Mammary epithelial cell (primary cell): ENCODE data around the gene CSMD2.

Experiments
- EZH2 ChIP-seq: IDR thresholded peaks from 2 replicates; pipeline ENCODE4 v1.6.1; 2012; ENCODE audit warnings: low read length, inconsistent platforms, borderline replicate concordance
- TF ChIP-seq, protein P1 (sequence below), 2 donors: IDR thresholded peaks in 1 of 2; conservative IDR thresholded peaks in 1 of 2; 2 replicates each; pipeline ENCODE4 v1.5.1; 2011 to 2012; ENCODE audit warnings: inconsistent platforms in 2 of 2, low read length in 2 of 2, mild to moderate bottlenecking in 2 of 2, control low read depth in 1 of 2, low read depth in 1 of 2; ENCODE audit not compliant: insufficient read depth in 1 of 2; ENCODE audit errors: extremely low read depth in 1 of 2

DNA sequence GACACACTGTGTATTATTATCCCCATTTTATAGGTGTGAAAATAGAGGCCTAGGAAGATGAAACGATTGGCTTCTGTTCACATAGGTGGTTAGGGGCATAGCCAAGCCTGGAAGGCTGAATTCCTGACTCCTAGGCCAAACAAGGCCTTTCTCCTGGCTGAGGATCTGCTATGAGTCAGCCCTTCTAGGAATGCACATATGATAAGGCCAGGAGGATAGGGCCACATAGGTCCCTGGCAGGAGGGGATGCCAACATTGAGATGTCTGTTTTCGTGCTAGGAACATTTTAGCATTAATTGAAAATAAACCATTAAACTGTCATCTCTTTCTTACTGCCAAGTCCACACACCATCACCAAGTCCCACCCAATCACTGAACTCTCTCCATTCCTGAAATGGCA is 9.2 kb downstream of the CSMD2 start:
- TF ChIP-seq, protein P1, sequence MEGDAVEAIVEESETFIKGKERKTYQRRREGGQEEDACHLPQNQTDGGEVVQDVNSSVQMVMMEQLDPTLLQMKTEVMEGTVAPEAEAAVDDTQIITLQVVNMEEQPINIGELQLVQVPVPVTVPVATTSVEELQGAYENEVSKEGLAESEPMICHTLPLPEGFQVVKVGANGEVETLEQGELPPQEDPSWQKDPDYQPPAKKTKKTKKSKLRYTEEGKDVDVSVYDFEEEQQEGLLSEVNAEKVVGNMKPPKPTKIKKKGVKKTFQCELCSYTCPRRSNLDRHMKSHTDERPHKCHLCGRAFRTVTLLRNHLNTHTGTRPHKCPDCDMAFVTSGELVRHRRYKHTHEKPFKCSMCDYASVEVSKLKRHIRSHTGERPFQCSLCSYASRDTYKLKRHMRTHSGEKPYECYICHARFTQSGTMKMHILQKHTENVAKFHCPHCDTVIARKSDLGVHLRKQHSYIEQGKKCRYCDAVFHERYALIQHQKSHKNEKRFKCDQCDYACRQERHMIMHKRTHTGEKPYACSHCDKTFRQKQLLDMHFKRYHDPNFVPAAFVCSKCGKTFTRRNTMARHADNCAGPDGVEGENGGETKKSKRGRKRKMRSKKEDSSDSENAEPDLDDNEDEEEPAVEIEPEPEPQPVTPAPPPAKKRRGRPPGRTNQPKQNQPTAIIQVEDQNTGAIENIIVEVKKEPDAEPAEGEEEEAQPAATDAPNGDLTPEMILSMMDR (conservative IDR thresholded peaks at IDR 0.05 in 1 of 2, IDR thresholded peaks at IDR 0.05 in 1 of 2; ENCODE audit: extremely low read depth in 1 of 2, insufficient read depth in 1 of 2, low read depth in 1 of 2, low read length in 2 of 2): no peak
- TF ChIP-seq EZH2: no peak
